ENCODE measurements around the gene CATSPER2.
"Not testable (repeated sequence)": the region's sequence is repeated elsewhere in the genome, so short reads cannot be mapped to it uniquely, and the experiment has no call there.

CATSPER2 gene

DNA sequence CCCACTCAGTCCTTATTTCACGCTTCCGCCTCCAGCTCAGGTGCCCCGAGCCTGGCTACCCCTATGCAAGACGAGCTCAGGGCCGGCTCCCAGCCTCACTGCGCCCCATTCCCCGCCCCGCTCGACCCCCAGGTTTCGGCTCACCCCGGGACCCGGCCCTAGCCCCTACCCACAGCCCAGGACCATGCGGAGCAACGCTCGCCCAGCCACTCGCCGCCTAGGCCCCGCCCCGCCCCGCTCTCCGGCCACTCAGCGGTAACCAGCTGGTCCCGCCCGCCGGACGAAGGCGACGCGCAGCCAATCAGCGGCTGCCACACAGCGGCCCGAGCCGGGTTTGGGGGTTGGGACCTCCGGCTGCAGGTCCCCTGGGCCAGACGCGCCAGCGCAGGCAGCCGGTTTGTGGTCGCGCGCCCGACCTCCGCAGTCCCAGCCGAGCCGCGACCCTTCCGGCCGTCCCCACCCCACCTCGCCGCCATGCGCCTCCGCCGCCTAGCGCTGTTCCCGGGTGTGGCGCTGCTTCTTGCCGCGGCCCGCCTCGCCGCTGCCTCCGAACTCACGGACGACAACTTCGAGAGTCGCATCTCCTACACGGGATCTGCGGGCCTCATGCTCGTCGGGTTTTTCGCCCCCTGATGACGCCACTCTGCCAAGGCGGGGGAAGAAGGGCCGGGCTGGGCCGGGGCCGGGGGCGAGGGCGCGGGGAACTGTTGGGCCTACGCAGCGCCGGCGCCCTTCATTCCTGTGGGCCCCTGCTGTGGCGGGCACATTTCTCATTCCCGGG, at the start of gene CATSPER2:
TSS of gene CATSPER2 (minus strand) at position 196 of the 781 bp plus-strand sequence. CDS start 783 bp downstream, outside the sequence.
- DNase-seq (ENCODE audit: low read depth): no peak

DNA sequence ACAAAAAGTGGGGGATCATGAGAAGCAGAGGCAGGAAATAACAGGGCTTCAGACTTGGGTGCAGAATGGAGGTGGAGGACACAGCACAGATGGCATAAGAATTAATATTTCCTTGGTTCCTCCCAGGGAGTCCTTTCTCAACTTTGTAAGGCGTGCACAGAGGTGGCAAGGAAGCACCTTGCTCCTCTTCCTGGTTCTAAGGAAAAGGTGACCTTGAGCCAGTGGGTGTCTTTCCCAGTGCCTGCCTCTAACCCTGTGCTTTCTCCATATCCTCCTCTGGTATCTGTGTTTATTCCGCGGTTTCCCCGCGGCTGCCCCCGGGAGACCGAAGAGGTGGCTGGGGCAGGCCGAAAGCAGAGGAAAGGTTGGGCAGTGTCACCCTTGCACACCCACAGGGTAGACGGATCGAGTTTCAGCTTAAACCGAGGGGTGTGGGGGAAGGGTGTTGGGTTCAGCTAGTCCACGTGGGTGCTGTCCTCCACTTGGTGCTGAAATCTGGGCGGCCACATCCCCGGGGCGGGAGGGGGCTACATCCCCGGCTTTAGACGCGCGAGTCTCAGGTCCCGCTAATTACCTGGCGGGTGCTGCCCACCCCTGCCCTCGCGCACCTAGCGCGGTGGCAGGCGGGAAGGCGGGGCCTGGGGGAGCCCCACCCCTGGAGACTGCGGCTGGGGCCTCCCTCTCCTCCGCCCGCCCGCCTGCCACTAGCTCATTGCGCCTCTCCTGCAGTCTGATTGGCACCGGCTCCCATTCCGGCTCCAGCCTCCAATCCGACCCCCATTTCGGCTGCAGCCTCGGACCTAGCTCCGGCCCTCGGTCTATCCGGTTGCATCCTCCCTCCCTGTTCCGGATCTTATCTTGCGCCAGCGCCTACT, 44.7 kb upstream of the CATSPER2 start, which contains the start of gene CKMT1A:
TSS of gene CKMT1A (plus strand) at position 712 of the 875 bp plus-strand sequence. CDS start 192 bp downstream, outside the sequence.
- DNase-seq (ENCODE audit: low read depth): not testable (repeated sequence)

DNA sequence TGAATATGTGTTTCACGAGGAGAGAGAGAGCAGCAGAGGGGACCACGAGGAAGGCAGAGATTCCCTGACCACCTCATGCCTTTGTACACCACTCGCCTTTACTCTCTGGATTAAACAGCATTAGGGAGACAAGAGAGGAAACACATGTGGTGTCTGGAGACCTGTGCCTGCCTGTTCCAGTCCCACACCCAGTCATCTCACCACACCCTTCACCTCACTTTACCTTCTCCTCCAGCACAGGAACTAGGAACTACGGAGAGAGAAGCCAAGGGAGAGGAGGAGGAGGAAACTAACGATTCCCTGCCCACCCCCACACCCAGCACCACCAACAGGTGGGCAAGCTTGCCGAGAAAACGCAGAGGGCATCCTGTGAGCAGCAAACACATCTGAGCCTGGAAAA, 44.0 kb upstream of the CATSPER2 start:
- DNase-seq (ENCODE audit: low read depth): not testable (repeated sequence)

- DNase-seq (ENCODE audit: low read depth): not testable (repeated sequence)
These were observed 41.1 kb upstream of the CATSPER2 start for GRCh38 chr15:43689604-43690301.

- not testable (repeated sequence) for DNase-seq (ENCODE audit: low read depth)
These were observed 25.5 kb upstream of the CATSPER2 start for GRCh38 chr15:43674175-43674574.

GRCh38 chr15:43666177-43666576, 17.5 kb upstream of the CATSPER2 start:
- not testable (repeated sequence) for DNase-seq (ENCODE audit: low read depth)

DNA sequence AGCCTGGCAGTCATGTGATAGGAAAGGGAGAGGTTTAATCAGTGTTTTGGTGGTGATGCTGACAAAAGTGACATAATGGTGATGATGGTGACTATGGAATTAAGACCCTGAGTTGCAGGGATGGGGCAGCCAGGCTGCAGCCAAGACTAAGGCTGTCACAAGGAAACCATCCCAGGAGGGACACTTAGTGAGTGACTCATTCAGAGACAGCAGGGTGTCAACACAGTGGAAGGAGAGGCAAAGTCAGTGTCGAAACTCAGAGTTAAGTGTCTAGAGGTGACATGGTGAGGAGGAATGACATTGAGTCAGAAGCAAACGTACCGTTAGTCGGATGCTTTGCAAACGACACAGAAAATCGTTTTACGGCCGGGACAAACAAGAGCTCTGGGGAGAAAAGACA, 14.7 kb upstream of the CATSPER2 start:
- DNase-seq (ENCODE audit: low read depth): not testable (repeated sequence)

DNA sequence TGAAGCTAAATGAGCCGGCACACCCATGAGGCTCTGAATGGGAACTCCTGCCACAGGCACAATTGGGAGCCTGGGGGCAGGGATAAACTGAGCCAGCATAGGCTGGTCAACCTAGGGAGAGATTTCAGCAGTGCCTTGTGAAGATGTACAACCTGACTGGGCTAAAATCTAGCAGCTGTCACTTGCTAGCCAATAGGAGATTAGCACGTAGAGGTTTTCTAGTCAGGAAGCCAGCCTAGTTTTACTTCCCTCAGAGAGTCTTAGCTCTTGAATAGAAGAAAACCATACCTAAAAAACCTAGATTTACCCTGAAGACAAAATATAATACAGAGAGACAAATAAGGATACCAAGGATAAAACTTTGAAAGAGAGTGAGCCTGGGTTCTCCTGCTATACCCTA, 13.6 kb upstream of the CATSPER2 start:
- not testable (repeated sequence) for DNase-seq (ENCODE audit: low read depth)

DNA sequence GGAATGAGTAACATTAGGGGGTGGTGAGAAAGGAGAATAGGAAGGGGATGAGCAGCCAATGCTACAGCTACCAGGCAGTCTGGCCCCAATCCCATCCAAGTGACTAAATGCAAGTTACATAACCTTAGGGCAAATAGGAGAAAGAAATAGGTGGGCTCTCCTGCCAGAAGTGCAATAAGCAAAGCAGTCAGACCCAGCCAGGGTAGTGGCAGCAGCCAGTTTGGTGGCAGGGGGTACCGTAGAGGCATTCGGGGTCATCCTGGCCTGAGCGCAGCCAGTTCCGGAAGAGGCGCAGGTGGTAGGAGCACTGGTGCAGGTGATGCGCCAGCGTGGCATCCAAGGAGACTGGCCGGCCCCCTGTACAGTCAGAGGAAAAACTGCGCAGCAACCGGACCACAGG, 11.1 kb upstream of the CATSPER2 start:
- not testable (repeated sequence) for DNase-seq (ENCODE audit: low read depth)

GRCh38 chr15:43649430-43649926, 834 bp upstream of the CATSPER2 start:
- not testable (repeated sequence) for DNase-seq (ENCODE audit: low read depth)

DNA sequence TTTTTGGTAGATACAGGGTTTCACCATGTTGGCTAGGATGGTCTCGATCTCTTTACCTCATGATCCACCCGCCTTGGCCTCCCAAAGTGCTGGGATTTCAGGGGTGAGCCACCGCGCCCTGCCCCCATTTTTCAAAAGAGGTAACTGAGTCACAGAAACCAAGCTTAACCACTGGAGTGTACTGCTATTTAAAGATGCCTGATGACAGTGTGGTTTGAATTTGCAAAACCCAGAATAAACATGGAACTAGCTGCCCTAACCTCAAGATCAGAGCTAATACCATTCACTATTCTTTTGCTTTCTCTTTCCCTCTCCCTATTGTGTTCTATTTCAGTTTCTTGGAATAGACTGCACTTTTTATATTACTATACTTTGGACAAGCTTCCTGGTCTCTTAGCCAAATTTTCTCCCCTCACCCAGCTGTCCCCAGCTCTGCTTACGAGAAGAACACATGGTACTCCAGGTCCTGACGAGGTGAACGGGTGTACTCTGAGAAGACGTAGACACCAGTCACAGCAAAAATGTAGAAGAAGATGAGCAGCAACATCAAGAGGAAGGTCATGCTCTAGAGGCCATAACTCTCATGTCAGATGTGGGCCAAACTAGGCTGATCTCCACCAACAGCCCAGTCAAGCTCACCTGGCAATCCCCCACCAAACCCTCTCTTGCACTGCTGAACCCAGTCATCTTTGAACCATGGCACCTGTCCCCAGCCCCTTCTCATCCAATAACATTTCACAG, 10.0 kb downstream of the CATSPER2 start:
- not testable (repeated sequence) for DNase-seq (ENCODE audit: low read depth)

- DNase-seq (ENCODE audit: low read depth): not testable (repeated sequence)
These were observed 21.7 kb downstream of the CATSPER2 start for GRCh38 chr15:43626937-43627336.

- DNase-seq (ENCODE audit: low read depth): peak; percentile 0
These were observed 23.5 kb downstream of the CATSPER2 start for GRCh38 chr15:43625106-43625505.

DNA sequence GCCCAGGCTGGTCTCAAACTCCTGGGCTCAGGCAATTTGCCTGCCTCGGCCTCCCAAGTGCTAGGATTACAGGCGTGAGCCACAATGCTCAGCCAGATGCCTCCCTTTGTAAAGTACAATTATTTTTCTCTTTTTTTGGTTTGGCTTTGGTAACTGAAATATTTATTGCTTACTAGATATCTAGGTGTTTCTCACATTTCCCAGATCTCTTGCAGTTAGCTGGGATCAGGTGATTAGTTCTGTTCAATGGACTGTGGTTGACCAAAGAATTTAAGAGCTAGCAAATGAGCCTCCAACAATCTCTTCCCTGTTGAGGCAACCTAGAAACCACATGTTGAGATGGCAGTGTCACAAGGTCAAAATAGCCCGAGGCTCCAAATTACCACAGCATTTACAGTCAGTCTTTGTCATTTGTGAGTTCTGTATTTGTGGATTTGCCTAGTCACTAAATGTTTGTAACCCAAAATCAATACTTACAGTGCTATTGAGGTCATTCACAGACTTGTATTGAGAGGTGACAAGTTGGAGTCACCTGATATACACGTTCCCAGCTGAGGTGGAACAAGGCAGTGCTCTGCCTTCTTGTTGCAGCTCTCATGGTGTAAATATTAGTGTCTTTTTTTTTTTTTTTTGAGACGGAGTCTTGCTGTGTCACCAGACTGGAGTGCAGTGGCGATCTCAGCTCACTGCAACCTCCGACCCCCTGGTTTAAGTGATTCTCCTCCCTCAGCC, 26.4 kb downstream of the CATSPER2 start:
- not testable (repeated sequence) for DNase-seq (ENCODE audit: low read depth)

DNA sequence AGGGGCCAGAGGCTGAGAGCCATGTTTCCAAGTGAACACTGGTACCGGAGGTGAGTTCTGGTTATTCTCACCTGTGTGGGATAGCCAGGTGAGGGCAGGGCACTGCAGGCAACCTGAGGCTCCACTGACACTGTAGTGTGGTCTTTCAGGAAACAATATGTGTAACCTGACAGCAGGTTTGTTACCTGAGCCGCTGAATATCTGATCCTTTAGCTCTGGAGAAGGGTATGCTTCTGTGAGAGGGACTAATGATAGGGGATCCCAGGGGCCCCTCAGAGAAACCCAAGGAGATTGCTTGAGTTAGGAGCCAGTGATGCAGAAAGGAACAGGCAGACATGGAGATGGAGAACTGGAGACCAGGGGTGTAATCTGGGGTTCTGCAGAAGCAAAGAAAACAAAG, 29.9 kb downstream of the CATSPER2 start, which contains the start of gene STRC:
TSS of gene STRC (minus strand) at position 101 of the 400 bp plus-strand sequence. CDS start at position 23, 78 bp downstream.
- not testable (repeated sequence) for DNase-seq (ENCODE audit: low read depth)

DNA sequence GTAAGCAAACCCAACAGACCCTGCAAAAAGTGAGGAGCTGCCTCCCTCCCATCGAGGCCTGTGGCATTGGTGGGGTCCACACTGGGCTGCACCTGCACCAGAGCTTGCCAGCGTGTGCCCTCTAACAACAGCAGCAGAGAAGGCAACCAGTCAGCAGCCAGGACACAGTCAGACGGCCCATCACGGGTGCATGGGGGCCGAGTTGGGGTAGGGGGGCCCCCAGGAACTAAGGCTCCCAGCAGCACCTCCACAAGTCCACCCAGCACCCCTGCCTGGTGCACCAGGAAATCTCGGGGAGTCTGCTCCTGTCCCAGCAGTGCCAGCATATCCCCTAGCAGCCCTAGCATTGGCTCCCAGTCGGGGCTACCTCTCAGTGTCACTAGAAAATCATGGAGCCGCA, 30.9 kb downstream of the CATSPER2 start:
- DNase-seq (ENCODE audit: low read depth): not testable (repeated sequence)

GRCh38 chr15:43602233-43602632, 46.4 kb downstream of the CATSPER2 start:
- DNase-seq (ENCODE audit: low read depth): peak; percentile 5

DNA sequence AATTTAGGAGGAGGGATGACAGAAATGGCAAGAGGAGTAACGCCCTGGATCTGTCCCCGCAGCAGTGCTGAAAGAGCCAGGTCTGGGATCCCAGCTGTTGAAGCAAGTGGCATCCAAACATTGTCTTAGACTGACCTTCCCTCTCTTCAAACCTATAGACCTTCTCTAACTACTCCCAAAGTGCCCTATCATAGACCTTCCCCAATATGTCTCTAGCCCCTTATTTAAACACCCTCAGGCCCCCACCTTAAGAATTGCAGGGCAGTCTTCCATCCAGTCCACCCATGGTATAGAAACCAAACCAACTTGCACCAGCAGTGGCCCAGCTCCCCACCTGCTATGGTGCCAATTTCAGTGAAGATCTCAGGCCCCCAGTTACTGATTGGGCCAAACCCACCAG, 48.4 kb downstream of the CATSPER2 start:
- DNase-seq (ENCODE audit: low read depth): not testable (repeated sequence)

GRCh38 chr15:43599131-43599530, 49.5 kb downstream of the CATSPER2 start:
- not testable (repeated sequence) for DNase-seq (ENCODE audit: low read depth)

All from iris pigment epithelial cell (primary cell).